ENCODE data around the gene UFM1. TPM values are rescaled to one million over a fixed set of nuclear protein-coding genes. Genes with fewer than 3 reads are reported as not detected.

The UFM1 gene
- total RNA-seq, 4 donors from 2014 or later = 55.7 to 66.1 (median 60.9) TPM

DNA sequence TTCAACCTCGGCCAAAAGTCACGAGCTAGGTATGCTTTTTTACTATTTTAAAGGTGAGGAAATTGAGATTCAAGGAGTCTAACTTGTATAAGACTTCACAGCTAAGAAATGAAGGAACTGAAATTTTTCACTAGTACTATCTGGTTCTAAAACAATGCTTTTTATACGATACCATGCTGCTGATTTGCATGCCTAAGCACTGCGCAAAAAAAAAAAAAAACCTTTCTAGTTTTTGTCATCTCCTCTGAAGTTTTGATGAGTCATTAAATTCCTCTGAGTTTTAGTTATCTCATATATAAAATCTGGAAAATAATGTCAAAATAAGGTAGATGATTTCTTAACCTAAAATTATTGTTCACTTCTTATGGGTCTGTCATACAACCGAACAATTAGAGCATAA is 28.0 kb upstream of the UFM1 start:
- no peak for TF ChIP-seq CTCF (IDR thresholded peaks at IDR 0.05)
- ATAC-seq (ENCODE audit: low FRiP score) (no peak), DNase-seq (ENCODE audit: low spot score) (no peak)

GRCh38 chr13:38325426-38325825 is 24.2 kb upstream of the UFM1 start:
- no peak for TF ChIP-seq CTCF (IDR thresholded peaks at IDR 0.05)
- no peak for ATAC-seq (ENCODE audit: low FRiP score)
- no peak for DNase-seq (ENCODE audit: low spot score)

- no peak for TF ChIP-seq CTCF (IDR thresholded peaks at IDR 0.05)
- ATAC-seq (ENCODE audit: low FRiP score) = no peak
Measured at GRCh38 chr13:38328699-38329098, 21.0 kb upstream of the UFM1 start.

DNA sequence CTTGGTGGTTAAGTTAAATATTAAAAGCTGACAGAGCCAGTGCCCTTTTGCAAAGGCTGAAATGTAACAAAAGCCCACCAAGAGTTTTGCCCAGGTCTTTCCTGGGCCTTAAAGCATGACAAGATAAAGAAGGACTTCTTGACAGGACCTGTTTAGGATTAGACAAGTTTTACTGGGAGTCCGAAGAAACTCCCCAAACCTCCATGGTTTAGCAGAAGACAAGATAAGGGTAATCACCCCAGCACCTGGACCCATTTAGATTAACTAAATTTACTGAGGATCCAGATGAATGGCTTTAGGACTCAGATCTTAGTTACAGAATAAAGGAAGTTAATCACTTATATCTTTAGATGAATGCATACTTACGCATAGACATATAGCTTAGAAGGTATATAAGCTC is 14.8 kb upstream of the UFM1 start:
- TF ChIP-seq CTCF (IDR thresholded peaks at IDR 0.05) = no peak
- no peak for DNase-seq (ENCODE audit: low spot score)
- no peak for ATAC-seq (ENCODE audit: low FRiP score)

More at GRCh38 chr13:38328699-38329098, 21.0 kb upstream of the UFM1 start:
- DNase-seq (ENCODE audit: low spot score) = no peak

- ATAC-seq (ENCODE audit: low FRiP score) = no peak
- DNase-seq (ENCODE audit: low spot score) = no peak
- TF ChIP-seq CTCF (IDR thresholded peaks at IDR 0.05) = no peak
Measured at GRCh38 chr13:38338089-38338488, 11.6 kb upstream of the UFM1 start.

DNA sequence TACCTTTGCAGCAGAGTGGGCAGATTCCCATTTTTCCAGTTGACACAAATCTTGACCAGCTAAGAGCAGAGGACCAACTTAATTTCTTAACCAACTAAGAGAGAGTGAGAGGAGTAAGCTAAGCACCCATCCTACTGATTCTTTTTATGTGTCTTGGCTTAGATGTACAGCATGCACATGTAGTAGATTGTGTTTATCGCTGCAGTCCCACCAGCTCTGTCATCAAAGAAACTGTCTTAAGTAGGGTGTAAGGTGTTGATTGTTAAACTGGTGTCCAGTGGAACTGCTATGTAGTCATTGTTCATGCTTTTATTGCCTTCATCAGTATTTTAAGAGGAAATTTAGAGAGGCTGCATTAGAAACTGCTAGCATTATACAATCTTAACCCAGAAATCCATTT is 9.0 kb upstream of the UFM1 start:
- no peak for TF ChIP-seq CTCF (IDR thresholded peaks at IDR 0.05)
- ATAC-seq (ENCODE audit: low FRiP score) (no peak), DNase-seq (ENCODE audit: low spot score) (no peak)

GRCh38 chr13:38341149-38341692 is 8.4 kb upstream of the UFM1 start:
- no peak for ATAC-seq (ENCODE audit: low FRiP score)

More at GRCh38 chr13:38341149-38341692, 8.4 kb upstream of the UFM1 start:
- no peak for DNase-seq (ENCODE audit: low spot score)
- no peak for TF ChIP-seq CTCF (IDR thresholded peaks at IDR 0.05)
